Adipose tissue (tissue), 3 donors: ENCODE results near the gene EVA1A. TPM values are rescaled to one million over a fixed set of nuclear protein-coding genes. Genes with fewer than 3 reads are reported as not detected.
"Not testable (repeated sequence)": the region's sequence is repeated elsewhere in the genome, so short reads cannot be mapped to it uniquely, and the experiment has no call there.

ENCODE experiments used
- H3K27ac ChIP-seq: one replicate; pipeline ENCODE4 v1.5.1; 2013; ENCODE audit warnings: low read depth, low read length
- WGBS, 3 donors: extraction: QIAGEN DNeasy Blood & Tissue Kit; methylation state at CpG; one replicate each; pipeline ENCODE4 v1.1.7; 2013; 5-methylcytosine and 5-hydroxymethylcytosine counted together
- polyA plus RNA-seq, 3 donors: library from polyadenylated mRNA; stranded (reverse); fragments of 200-250 nt; gene quantifications; one replicate each; pipeline ENCODE4 v1.2.3, GENCODE V29; 2013
- donor health status: healthy with polysubstance abuse.
- donor health status: Bipolar disorder and iron deficiency.
- donor health status: healthy.

Gene EVA1A
- polyA plus RNA-seq, 3 donors = 0.79 to 37.3 (median 2.4) TPM

DNA sequence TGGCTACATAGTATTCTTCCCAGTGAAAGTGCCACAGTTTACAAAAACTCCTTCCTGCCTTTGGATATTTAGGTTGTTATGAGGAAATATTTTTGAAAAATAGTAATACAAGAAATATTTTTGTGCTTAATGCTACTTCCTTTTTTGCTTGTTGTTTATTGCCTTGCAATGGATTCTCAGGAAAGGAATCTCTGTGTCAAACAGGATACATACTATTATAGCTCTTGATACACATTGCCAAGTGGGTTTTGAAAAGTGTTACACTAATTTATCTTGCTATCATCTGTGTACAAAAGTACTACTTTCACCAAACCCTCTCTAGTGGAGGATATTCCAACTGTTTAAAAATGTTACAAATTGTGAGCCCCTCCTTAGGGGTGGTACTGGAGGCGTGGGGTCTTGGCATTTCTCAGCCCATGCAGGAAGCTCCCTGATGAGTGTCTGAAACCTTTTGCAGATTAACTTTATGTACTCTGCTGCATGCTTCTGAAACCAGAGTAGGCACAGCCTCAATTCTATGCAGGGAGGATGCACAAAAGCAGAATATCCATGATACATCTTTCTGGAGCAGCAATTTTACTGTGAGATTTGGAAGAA, 54.5 kb downstream of the EVA1A start:
- 41 to 76% (median 49%) methylated on average over 1 of the region's 1 CpG for WGBS, 3 donors
- H3K27ac ChIP-seq = no peak overlapping the region

DNA sequence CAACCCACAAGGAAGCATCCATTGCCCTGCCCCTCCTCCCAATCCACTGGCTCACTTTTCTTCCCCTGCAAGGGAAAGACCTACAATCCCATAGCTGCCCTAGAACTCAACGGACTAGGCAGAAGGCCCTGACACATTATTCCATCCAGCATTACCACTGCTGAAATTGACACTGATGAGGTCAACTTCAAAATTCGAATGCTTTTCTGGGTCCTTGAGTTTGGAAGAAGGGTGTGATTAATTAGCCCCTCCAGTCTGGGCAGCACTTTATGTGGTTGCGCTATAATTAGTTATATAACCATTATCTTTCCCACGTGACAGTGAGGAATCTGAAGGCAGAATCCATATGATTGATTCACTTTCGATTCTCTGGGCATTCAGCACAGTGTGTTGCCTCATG, 55.7 kb downstream of the EVA1A start:
- 76 to 85% (median 84%) methylated on average over 5 of the region's 5 CpGs for WGBS, 3 donors
- H3K27ac ChIP-seq = no peak overlapping the region

DNA sequence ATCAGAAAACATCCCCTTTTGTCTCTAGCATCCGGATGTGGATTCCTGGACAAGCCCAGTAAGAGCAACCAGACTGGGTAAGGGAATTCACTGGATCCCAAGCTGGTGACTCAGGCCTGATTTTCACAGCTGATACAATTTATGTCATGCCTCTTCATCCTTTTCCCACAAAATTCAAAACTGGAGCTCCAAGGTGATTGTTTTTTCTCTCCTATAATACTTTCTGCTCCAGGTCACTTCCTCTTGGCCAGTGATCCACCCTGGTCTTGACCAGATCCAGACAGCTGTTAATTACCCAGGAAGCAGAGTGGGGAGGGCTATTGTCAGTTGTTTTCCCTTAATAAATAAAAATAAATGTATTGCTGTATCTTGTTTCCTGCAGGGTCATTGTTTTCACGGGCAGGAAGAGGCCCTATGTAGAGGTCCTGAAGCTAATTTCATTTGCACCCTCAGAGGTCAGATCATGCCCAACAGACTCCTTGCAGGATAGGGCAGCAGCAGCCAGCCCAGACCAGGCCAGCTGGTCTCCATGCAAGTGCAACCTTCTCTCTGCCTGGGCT, 57.6 kb downstream of the EVA1A start:
- 44 to 70% (median 47%) methylated on average over 2 of the region's 2 CpGs for WGBS, 3 donors
- no peak overlapping the region for H3K27ac ChIP-seq

DNA sequence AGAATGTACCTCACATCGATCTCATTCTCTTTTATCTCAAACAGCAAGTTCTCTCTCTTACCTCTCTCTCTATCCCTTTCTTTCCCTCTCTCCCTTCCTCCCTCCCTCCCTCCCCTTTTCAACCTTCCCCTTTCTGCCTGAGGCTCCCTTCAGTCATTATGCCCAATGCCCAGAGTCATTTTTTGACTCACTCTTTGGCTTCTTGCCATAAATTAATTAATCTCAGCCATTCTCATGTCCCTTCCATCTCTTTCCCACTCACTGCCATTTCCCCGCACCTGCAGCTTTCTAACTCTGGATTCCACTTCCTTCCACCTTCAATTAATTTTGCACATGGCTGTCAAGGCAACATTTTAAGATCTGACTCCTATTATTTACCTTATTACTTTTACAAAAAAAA, 60.1 kb downstream of the EVA1A start:
- 71 to 89% (median 71%) methylated on average over 2 of the region's 2 CpGs for WGBS, 3 donors
- no peak overlapping the region for H3K27ac ChIP-seq

DNA sequence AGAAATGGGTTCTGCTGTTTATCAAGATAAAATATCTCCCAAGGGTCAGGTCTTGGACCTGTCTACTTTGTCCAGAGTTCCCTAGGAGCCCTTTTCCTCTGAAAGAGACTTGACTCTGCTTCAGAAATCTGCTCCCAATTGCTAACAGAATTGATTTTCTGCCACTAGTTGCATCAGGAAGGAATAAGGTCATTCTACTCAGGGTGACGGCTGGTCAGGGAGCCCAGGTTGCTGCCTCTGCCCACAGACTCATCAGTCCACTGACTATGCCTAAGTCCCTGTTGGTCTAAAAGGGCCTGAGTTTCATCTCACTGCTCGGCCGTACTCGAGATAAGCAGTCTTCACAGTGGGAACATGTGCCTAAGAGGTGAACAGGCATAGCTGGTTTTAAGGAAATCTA, 61.2 kb downstream of the EVA1A start:
- H3K27ac ChIP-seq = no peak overlapping the region
- 69 to 89% (median 87%) methylated on average over 4 of the region's 4 CpGs for WGBS, 3 donors

DNA sequence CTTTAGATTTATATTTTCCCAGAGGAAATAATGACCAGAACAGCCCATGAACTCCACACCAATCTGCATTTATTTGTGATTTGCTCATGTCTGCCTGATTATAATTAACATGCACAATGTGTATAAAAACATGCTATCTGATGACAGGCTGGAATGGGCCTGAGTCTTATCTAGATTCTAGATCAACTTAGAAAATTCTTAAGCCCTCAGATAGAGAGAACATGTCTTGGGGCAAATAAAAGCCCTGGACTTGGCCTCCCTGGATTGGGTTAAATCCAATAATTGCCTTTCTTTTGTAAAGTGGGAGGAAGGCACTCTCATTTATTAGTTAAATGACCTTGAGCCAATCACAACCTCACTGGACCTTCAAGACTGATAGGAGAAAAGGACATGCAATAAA, 61.8 kb downstream of the EVA1A start:
- H3K27ac ChIP-seq = no peak overlapping the region

DNA sequence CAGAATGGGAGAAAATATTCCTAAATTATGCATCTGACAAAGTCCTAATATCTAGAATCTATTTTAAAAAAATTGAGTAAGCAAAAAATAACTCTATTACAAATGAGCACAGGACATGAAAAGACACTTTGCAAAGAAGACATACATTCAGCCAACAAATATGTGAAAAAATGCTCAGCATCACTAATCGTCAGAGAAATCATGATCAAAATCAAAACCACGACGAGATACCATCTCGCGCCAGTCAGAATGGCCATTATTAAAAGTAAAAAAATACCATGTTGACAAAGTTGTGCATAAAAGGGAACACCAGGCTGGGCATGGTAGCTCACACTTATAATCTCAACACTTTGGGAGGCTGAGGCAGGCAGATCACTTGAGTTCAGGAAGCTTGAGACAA, 63.5 kb downstream of the EVA1A start:
- WGBS, 3 donors = 75 to 77% (median 76%) methylated on average over 5 of the region's 5 CpGs
- no peak overlapping the region for H3K27ac ChIP-seq

DNA sequence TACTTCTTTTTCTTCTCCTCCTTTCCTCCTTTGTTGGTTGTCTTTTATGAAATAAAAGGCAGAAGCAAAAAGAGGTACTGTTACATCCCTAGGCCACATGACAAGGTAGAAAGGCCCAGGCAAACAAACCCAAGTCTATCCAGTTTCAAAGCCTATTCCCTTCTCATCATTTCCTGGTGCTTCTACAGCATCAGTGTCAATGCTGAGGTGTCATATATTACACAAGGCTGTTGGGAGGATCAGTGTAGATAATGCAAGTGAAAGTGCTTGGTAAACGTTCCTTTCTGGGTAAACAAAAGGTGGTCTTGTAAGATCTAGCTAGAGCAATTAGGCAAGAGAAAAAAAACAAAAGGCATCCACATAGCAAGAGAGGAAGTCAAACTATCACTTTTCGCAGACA, 64.9 kb downstream of the EVA1A start:
- 69 to 73% (median 69%) methylated on average over 2 of the region's 2 CpGs for WGBS, 3 donors
- no peak overlapping the region for H3K27ac ChIP-seq

DNA sequence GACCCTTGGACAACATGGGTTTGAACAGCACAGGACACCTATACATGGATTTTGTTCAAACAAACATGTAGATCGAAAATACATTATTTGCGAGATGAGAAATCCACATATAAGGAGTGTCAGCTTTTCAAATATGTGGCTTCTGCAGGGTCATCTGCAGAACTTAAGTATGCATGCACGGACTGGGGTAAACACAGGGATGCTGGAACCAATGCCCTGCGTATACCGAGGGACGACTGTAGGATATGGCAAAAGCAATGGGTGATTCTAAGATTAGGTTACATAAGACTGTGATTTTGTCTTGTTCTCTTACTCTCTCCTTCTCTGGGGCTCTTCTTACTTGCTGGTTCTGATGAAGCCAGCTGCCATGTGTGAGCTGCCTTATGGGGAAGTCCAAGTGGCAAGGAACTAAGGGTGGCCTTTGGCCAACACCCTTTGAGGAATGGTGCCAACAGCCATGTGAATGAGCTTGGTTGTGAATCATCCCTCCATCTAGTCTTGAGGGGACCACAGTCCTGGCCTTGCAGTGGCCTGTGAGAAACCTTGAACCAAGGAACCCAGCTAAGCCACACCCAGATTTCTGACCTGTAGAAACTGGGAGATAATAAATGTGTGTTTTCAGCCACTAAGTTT, 66.5 kb downstream of the EVA1A start:
- H3K27ac ChIP-seq = no peak overlapping the region
- WGBS, 3 donors = 93 to 98% (median 95%) methylated on average over 6 of the region's 6 CpGs

DNA sequence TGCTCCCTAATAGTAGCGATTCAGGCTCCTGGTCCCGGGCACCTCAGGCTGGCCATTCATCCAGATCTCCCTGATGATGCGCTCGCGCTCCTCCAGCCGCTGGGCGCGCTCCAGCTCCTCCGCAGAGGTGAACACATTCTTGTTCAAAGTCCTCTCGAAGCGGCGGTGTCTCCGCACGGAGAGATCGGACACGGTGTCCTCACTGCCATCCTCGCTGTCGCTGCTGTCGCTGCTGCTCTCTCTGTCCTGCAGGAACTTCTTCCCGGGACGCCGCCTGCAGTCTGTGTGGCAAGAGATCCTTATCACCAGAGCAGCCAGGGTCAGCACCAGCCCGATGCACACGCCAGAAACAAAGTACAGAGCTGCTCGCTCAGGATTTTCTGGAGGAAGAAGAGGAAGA, 67.5 kb downstream of the EVA1A start:
- WGBS, 3 donors = 93 to 95% (median 94%) methylated on average over 25 of the region's 25 CpGs
- H3K27ac ChIP-seq = no peak overlapping the region

DNA sequence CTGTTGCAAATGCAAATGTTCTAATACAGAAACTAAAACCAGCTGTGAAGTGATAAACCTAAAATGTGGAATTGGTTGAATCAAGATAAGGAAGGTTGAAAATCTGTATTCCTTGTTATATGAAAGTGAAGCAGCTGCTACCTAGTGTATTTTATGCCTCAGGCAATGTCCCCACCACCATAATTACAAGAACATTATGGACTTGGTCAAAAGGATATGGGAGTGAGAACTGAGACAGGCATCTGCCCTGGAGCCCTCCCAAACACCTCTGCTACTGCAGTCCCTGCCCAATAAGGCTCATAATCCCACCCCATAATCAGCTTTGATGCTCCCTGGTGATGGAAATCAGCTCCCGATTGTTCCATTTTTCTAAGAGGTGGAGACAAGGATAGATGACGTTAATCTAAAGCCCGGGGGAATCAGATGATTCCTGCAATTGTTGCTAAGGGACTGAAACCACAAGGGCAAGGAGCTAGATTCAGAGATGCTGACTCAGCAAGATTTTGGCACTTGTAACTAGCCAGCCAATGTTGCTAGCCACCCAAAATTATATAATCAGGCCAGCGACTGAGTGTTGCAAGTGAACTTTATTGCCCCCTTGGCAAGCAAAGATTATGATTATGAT, 69.5 kb downstream of the EVA1A start:
- H3K27ac ChIP-seq = no peak overlapping the region
- 53 to 74% (median 60%) methylated on average over 4 of the region's 4 CpGs for whole genome bisulfite sequencing, 3 donors

DNA sequence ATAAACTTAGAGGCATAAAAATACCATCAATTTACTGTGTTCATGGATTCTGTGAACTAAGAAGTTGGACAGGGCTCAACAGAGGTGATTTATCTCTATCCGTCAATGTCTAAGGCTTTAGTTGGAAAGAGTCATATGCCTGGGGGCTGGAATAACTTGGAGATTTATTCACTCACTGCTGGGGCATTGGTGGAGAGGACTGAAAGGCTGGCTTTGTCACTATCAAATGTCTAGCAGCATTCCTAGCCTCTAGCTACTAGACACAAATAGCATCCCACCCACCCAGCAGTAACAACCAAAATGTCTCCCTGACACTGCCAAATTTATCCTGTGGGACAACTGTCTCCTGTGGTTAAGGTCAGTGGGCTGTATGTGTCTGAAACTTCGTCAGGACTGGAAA, 71.0 kb downstream of the EVA1A start:
- 85 to 95% (median 88%) methylated on average over 2 of the region's 2 CpGs for WGBS, 3 donors
- H3K27ac ChIP-seq = no peak overlapping the region

DNA sequence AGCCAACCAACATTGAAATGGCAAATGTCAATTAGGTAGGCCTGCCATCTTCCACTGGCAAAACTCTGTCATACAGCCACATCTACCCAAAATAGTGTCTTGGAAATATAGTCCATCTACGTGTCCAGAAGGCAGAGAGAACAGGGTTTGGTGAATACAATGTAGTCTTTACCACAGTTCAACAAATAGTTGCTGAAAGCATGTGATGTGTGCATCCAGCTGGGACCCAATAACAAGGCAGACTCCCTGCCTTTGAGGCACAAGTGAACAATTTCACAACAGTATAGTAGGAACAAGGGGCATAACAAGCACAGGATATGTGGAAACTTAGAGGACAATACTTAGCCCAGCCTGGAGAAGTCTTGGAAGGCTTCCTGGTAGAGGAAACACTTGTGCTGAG, 72.6 kb downstream of the EVA1A start:
- whole genome bisulfite sequencing, 3 donors = 86 to 100% (median 94%) methylated on average over 1 of the region's 1 CpG

DNA sequence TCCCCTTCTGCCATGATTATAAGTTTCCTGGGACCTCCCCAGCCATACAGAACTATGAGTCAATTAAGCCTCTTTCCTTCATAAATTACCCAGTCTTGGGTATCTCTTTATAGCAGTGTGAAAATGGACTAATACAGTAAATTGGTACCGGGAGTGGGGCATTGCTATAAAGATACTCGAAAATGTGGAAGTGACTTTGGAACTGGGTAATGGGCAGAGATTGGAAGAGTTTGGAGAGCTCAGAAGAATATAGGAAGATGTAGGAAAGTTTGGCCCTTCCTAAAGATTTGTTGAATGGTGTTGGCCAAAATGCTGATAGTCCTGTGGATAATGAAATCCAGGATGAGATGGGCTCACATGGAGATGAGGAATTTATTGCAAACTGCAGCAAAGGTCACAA, 74.0 kb downstream of the EVA1A start:
- H3K27ac ChIP-seq = not testable (repeated sequence)
- WGBS, 3 donors = 95 to 98% (median 97%) methylated on average over 2 of the region's 2 CpGs

More for the DNA sequence above, 72.6 kb downstream of the EVA1A start:
- no peak overlapping the region for H3K27ac ChIP-seq

DNA sequence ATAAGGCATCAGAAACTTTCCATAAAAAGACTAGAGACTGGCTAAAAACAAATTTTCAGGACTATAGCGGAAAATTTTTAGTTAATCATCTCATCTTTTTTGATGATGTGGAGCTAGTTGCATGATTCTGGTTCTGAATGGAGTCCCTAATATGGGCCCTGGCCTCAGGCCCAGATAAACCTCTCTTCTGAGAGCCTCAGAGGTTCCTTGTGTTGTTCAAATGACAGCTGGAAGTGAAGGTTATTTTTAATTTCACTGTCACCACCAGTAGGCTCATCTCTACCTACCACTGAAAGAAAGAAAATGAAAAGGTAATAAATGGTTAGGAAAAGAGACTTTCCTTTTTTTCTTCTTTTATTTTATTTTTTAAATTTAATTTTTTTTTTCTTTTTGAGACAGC, 75.9 kb downstream of the EVA1A start:
- 93 to 98% (median 97%) methylated on average over 1 of the region's 1 CpG for WGBS, 3 donors
- H3K27ac ChIP-seq = no peak overlapping the region

DNA sequence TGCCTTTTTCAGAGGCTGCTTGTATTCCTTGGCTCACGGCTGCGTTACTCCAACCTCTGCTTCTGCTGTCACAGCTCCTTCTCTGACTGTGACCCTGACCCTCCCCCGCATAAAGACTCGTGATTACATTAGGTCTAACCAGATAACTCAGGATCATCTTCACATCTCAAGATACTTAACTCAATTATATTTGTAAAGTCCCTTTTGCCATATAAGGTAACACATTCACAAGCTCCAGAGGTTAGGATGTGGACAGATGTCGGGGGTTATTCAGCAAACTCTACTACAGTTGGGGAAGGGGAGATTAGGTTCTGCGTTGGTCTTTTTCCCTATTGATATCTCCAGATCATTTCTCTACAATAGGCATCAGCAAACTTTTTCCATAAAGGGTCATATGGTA, 76.9 kb downstream of the EVA1A start:
- no peak overlapping the region for H3K27ac ChIP-seq
- 90 to 92% (median 91%) methylated on average over 6 of the region's 6 CpGs for WGBS, 3 donors

DNA sequence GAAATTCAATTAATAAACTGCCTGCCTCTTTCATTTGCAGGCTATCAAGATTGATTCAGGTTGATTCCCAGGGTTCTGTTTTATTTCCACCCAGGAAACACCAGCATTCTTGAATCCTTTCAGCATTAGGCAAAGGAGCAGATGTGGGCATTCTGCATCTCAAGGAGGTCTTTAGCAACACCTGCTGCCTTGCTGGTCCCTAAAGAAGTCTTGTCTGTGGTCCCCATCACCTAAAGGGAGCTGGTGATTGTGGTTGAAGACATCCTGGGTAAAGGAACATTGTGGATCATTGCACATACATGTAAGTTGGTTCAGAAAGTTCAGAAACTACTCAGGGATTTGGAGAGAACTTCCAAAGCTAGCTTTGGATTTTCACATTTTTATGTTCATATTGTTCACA, 78.3 kb downstream of the EVA1A start:
- no peak overlapping the region for H3K27ac ChIP-seq

DNA sequence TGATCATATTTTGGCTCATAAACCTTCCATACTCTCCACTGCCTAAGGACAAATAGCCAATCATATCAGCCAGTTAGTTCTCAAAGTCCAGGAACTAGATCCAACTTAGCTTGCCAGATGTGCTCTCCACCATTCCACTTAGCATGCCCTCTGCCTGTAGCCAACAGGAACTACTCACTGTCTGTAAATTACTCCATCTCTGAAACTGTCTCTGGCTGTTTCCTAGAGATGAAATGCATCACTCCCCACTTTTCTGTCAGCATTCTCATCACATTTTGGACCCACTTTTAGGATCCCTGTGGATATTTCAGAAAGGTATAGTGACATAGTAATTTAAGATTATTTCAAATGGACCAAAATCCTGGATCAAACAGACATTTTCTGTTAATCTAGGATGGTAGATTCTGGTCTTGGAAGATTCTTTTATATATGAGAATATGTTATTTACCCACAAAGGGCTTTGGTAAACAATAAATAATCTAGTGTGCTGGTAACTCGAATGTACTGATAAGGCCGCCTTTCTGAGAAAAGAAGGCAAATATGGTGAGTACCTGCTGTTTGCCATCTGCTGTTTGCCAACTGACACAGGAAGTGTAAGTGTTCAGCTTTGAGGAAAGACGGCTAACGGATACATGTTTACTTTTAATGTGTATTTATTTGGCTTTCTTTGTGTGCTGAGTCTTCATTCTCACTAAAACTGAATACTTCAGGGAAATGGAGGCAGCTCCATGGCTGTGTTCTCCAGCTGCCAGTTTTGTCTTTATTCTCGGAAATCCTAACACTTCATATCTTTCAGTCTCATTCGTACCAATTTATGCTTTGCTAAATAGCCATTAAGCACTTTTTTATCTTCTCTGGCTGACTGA, 79.5 kb downstream of the EVA1A start:
- WGBS, 3 donors = 28 to 68% (median 63%) methylated on average over 6 of the region's 6 CpGs
- H3K27ac ChIP-seq = no peak overlapping the region

DNA sequence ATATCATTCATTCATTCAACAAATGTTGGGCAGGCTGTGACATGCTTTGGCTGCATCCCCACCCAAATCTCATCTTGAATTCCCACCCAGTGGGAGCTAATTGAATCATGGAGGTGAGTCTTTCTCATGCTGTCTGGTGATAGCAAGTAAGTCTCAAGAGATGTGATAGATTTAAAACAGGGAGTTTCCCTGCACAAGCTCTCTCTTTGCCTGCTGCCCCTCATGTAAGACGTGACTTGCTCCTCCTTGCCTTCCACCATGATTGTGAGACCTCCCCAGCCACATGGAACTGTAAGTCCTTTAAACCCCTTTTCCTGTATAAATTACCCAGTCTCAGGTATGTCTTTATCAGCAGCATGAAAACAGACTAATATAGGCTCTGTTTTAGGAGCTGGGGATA, 83.0 kb downstream of the EVA1A start:
- 93 to 100% (median 94%) methylated on average over 1 of the region's 1 CpG for WGBS, 3 donors
- not testable (repeated sequence) for H3K27ac ChIP-seq
